GM23338 (cell line): Measurements from ENCODE around the gene STAT3.

ENCODE experiments used
- EZH2 ChIP-seq: fragments of 200-600 bp; sonication (generic); IDR thresholded peaks from one replicate; pipeline ENCODE4 v1.8.0; 2017; ENCODE audit warnings: antibody characterized with exemption, mild to moderate bottlenecking, low read depth; ENCODE audit not compliant: unreplicated experiment
- EZH2phosphoT487 ChIP-seq: fragments of 200-600 bp; sonication (generic); IDR thresholded peaks from one replicate; pipeline ENCODE4 v1.8.1; 2018; ENCODE audit warnings: antibody characterized with exemption; ENCODE audit not compliant: unreplicated experiment
- JUNB ChIP-seq: IDR thresholded peaks from one replicate; pipeline ENCODE4 v1.6.1; 2016; ENCODE audit warnings: antibody characterized with exemption; ENCODE audit not compliant: unreplicated experiment
- POLR2AphosphoS5 ChIP-seq: IDR thresholded peaks from 2 replicates; pipeline ENCODE4 v1.6.1; 2016; ENCODE audit warnings: antibody characterized with exemption, low read depth
- ZNF114 ChIP-seq: fragments of 250-450 bp; sonication (Bioruptor Pico); IDR thresholded peaks from 2 replicates; pipeline ENCODE4 v1.5.0; 2020; ENCODE audit warnings: mild to moderate bottlenecking, moderate library complexity
- TF ChIP-seq, protein P1 (sequence below), 2 experiments: fragments of 200-600 bp in 1 of 2; sonication (generic) in 1 of 2; conservative IDR thresholded peaks; 2 replicates each; pipeline versions ENCODE4 v1.5.1 to v1.6.1; 2016 to 2017; ENCODE audit warnings: antibody characterized with exemption in 2 of 2, low read depth in 2 of 2, mild to moderate bottlenecking in 2 of 2, moderate library complexity in 1 of 2
- TF ChIP-seq, protein P2 (sequence below): IDR thresholded peaks from one replicate; pipeline ENCODE4 v1.6.1; 2018; ENCODE audit warnings: antibody characterized with exemption; ENCODE audit not compliant: unreplicated experiment
- TF ChIP-seq, protein P3 (sequence below): IDR thresholded peaks from 2 replicates; pipeline ENCODE4 v1.6.1; 2016; ENCODE audit warnings: antibody characterized with exemption

DNA sequence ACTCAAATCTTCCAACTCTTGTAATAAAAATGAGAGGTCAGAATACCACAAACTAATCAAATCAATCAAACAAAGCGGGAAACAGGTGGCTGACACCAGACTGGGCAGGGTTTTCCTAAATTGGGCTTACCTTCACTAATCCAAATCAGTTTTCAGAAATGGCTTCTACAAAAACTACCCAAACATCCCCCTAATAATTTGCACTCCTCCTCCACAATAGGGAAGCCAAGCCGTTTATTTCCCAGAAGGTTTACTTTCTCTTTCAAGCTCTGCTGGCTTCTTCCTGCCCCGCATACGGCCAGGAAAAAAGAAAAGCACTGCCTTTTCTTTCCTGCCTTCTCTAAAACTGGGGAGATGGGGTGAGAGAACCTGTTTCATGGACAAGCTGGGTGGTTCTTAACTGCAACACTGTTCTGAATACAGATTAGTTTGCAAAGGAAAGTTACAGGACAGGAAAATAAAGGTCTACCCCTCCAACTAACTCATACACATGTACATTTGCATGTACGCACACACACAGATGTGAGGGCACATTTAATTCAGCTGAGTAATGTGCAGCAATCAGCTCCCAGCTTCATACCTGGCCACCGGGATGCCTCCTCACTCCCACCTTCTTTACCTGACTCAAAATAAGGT is 9.2 kb downstream of the STAT3 start:
- TF ChIP-seq, protein P1, sequence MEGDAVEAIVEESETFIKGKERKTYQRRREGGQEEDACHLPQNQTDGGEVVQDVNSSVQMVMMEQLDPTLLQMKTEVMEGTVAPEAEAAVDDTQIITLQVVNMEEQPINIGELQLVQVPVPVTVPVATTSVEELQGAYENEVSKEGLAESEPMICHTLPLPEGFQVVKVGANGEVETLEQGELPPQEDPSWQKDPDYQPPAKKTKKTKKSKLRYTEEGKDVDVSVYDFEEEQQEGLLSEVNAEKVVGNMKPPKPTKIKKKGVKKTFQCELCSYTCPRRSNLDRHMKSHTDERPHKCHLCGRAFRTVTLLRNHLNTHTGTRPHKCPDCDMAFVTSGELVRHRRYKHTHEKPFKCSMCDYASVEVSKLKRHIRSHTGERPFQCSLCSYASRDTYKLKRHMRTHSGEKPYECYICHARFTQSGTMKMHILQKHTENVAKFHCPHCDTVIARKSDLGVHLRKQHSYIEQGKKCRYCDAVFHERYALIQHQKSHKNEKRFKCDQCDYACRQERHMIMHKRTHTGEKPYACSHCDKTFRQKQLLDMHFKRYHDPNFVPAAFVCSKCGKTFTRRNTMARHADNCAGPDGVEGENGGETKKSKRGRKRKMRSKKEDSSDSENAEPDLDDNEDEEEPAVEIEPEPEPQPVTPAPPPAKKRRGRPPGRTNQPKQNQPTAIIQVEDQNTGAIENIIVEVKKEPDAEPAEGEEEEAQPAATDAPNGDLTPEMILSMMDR (conservative IDR thresholded peaks at IDR 0.05; ENCODE audit: low read depth in 2 of 2): no peak
- TF ChIP-seq JUNB (no peak), ZNF114 (CRISPR knock-in tag) (no peak), EZH2 (no peak), POLR2AphosphoS5 (no peak), EZH2phosphoT487 (no peak)
- TF ChIP-seq, protein P2, sequence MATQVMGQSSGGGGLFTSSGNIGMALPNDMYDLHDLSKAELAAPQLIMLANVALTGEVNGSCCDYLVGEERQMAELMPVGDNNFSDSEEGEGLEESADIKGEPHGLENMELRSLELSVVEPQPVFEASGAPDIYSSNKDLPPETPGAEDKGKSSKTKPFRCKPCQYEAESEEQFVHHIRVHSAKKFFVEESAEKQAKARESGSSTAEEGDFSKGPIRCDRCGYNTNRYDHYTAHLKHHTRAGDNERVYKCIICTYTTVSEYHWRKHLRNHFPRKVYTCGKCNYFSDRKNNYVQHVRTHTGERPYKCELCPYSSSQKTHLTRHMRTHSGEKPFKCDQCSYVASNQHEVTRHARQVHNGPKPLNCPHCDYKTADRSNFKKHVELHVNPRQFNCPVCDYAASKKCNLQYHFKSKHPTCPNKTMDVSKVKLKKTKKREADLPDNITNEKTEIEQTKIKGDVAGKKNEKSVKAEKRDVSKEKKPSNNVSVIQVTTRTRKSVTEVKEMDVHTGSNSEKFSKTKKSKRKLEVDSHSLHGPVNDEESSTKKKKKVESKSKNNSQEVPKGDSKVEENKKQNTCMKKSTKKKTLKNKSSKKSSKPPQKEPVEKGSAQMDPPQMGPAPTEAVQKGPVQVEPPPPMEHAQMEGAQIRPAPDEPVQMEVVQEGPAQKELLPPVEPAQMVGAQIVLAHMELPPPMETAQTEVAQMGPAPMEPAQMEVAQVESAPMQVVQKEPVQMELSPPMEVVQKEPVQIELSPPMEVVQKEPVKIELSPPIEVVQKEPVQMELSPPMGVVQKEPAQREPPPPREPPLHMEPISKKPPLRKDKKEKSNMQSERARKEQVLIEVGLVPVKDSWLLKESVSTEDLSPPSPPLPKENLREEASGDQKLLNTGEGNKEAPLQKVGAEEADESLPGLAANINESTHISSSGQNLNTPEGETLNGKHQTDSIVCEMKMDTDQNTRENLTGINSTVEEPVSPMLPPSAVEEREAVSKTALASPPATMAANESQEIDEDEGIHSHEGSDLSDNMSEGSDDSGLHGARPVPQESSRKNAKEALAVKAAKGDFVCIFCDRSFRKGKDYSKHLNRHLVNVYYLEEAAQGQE: no peak
- TF ChIP-seq, protein P3, sequence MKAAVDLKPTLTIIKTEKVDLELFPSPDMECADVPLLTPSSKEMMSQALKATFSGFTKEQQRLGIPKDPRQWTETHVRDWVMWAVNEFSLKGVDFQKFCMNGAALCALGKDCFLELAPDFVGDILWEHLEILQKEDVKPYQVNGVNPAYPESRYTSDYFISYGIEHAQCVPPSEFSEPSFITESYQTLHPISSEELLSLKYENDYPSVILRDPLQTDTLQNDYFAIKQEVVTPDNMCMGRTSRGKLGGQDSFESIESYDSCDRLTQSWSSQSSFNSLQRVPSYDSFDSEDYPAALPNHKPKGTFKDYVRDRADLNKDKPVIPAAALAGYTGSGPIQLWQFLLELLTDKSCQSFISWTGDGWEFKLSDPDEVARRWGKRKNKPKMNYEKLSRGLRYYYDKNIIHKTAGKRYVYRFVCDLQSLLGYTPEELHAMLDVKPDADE: no peak
